Ovary (tissue), 9 donors: ENCODE data around the gene AUTS2. TPM values are rescaled to one million over a fixed set of nuclear protein-coding genes. Genes with fewer than 3 reads are reported as not detected.

Experiments used
- DNase-seq, 5 donors: peaks; one replicate each; pipeline ENCODE4 v3.0.0-alpha.2; 2019 to 2020
- H3K27ac ChIP-seq, 2 donors: fragments of 200-600 bp; one replicate each; pipeline versions ENCODE4 v1.5.1 to v1.8.0; 2019 to 2022
- H3K27me3 ChIP-seq: fragments of 200-600 bp; one replicate; pipeline ENCODE4 v1.8.0; 2022
- H3K36me3 ChIP-seq: fragments of 200-600 bp; sonication (generic); one replicate; pipeline ENCODE4 v1.5.1; 2019
- H3K4me1 ChIP-seq: one replicate; pipeline ENCODE4 v1.8.1; 2013; ENCODE audit warnings: mild to moderate bottlenecking, moderate library complexity; ENCODE audit not compliant: insufficient read depth
- H3K4me3 ChIP-seq: fragments of 200-600 bp; sonication (generic); one replicate; pipeline ENCODE4 v1.5.1; 2017
- H3K9me3 ChIP-seq, 2 donors: fragments of 200-600 bp in 1 of 2; sonication (generic) in 1 of 2; one replicate each; pipeline versions ENCODE4 v1.5.1 to v1.8.1; 2013 to 2019; ENCODE audit warnings: mild to moderate bottlenecking in 1 of 2, moderate library complexity in 1 of 2
- CTCF ChIP-seq, 3 donors: fragments of 450-650 bp in 2 of 3; fragments of 200-600 bp in 1 of 3; IDR thresholded peaks; one replicate each; pipeline versions ENCODE4 v1.5.1 to v1.8.0; 2016 to 2022; ENCODE audit warnings: antibody characterized with exemption in 3 of 3, mild to moderate bottlenecking in 1 of 3
- EP300 ChIP-seq: sonication (generic); formaldehyde crosslinking; IDR thresholded peaks from one replicate; pipeline ENCODE4 v1.6.1; 2017; ENCODE audit warnings: antibody characterized with exemption
- POLR2A ChIP-seq: fragments of 450-650 bp; IDR thresholded peaks from one replicate; pipeline ENCODE4 v1.6.1; 2017; ENCODE audit warnings: antibody characterized with exemption, mild to moderate bottlenecking, moderate library complexity
- WGBS, 3 donors: extraction: QIAGEN DNeasy Blood & Tissue Kit in 1 of 3; methylation state at CpG; one replicate each; pipeline versions ENCODE4 v1.1.5 to v1.1.7; 2013 to 2017; 5-methylcytosine and 5-hydroxymethylcytosine counted together
- intact Hi-C, 4 donors: fragments of 100-400 bp; cut with DNase I; formaldehyde crosslinking; loops; one replicate each; pipeline versions ENCODE4 v1.11.0 to v1.15.1; 2022 to 2023
- polyA plus RNA-seq, 2 donors: library from polyadenylated mRNA; stranded (reverse); fragments of 200-250 nt in 1 of 2; fragments of 350-450 nt in 1 of 2; fragmentation: Illumina TruSeq in 1 of 2; extraction: RNeasy Lipid Tissue Mini Kit (QIAGEN cat#74804) in 1 of 2; gene quantifications; one replicate each; pipeline ENCODE4 v1.2.3, GENCODE V29; 2013 to 2014
- total RNA-seq, 7 donors: library from RNA; depleted of rRNA in 2 of 7; stranded (reverse); fragments of >200 nt in 2 of 7; fragmentation: NEBNext Ultra II Directional in 3 of 7; extraction: Animal tissue kit (Norgen Biotek cat#: 25700) in 3 of 7; gene quantifications; one replicate each; pipeline versions ENCODE4 v1.1.0 to v1.2.4, GENCODE V29; 2016 to 2023
- donor health status: DM: no; HTN: no; CAD: no; lungs with moderate emphysema.
- donor health status: DM: no; HTN: no; CAD: no.
- donor health status: Bipolar disorder and iron deficiency.
- donor health status: DM: yes; HTN: yes; CAD: no.
- donor health status: DM: no; HTN: no; CAD: no.
- donor health status: DM: yes; HTN: yes; CAD: no.

Gene AUTS2
- total and polyA plus RNA-seq, 9 donors: 18.3 to 60.9 (median 44.9) TPM

DNA sequence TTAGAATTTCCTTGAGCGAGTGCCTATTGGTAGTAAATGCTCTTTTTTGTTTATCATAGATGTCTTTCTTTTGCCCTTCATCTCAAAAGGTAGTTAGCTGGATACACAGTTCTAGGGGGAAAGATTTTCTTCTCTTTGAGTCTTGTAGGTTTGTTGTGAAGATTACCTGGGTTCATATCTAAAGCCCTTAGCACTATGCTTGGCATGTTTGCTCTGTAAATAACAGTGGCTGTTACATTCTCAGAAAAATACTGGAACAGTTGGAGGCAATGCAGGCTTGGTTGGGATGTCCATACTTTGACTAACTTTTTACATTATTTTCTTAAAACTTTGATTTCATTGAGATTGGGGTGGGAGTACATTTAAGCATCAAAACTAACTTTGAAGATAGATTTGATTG lies 144.0 kb downstream of the AUTS2 start:
- Histone ChIP-seq H3K27ac (no peak overlapping the region), H3K36me3 (no peaks in the 10 kb centered on the region), H3K9me3 (no peaks in the 10 kb centered on the region), H3K4me3 (no peak overlapping the region), H3K4me1 (peaks cover 6% of the 10 kb centered on the region), H3K27me3 (no peaks in the 10 kb centered on the region)
- intact Hi-C loops: no loop called here
- DNase-seq: no peak
- TF ChIP-seq POLR2A: no peak
- no peak for TF ChIP-seq CTCF (IDR thresholded peaks at IDR 0.05)
- no peak for TF ChIP-seq EP300
- 93 to 98% (median 97%) methylated on average over 1 of the region's 1 CpG for WGBS, 3 donors

- intact Hi-C loops: no loop called here
- WGBS, 3 donors: 85 to 86% (median 86%) methylated on average over 2 of the region's 2 CpGs
Measured at GRCh38 chr7:69743436-69743835, 145.2 kb downstream of the AUTS2 start.

DNA sequence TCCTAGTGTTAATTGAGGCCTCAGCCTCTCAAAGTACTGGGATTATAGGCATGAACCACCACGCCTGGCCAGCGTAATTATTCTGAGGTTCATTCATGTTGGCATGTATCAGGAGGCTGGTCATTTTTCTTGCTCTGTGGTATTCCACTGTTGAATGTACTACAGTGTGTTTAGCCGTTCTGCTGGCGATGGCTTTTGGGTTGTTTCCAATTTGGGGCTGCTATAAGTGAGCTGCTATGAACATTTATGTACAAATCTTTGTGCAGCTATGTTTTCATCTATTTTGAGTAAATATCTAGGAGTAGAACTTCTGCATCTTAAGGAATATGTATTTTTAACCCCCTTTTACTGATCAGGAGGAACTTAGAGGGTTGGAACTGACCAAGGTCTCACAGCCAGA lies 145.8 kb downstream of the AUTS2 start:
- WGBS, 3 donors: 94 to 95% (median 95%) methylated on average over 4 of the region's 4 CpGs
- TF ChIP-seq CTCF (IDR thresholded peaks at IDR 0.05) (no peak), POLR2A (no peak), EP300 (no peak)
- H3K36me3 ChIP-seq: no peaks in the 10 kb centered on the region
- no peak overlapping the region for H3K27ac ChIP-seq
- H3K4me3 ChIP-seq: no peak overlapping the region
- H3K27me3 ChIP-seq: no peaks in the 10 kb centered on the region
- H3K9me3 ChIP-seq: no peaks in the 10 kb centered on the region
- DNase-seq: no peak
- intact Hi-C loops: no loop called here
- H3K4me1 ChIP-seq: peaks cover 3% of the 10 kb centered on the region

More at GRCh38 chr7:69743436-69743835, 145.2 kb downstream of the AUTS2 start:
- Histone ChIP-seq H3K36me3 (no peaks in the 10 kb centered on the region), H3K9me3 (no peaks in the 10 kb centered on the region), H3K27me3 (no peaks in the 10 kb centered on the region), H3K27ac (no peak overlapping the region), H3K4me3 (no peak overlapping the region), H3K4me1 (peaks cover 3% of the 10 kb centered on the region)
- TF ChIP-seq POLR2A: no peak
- TF ChIP-seq CTCF (IDR thresholded peaks at IDR 0.05): no peak
- TF ChIP-seq EP300: no peak
- DNase-seq: no peak

DNA sequence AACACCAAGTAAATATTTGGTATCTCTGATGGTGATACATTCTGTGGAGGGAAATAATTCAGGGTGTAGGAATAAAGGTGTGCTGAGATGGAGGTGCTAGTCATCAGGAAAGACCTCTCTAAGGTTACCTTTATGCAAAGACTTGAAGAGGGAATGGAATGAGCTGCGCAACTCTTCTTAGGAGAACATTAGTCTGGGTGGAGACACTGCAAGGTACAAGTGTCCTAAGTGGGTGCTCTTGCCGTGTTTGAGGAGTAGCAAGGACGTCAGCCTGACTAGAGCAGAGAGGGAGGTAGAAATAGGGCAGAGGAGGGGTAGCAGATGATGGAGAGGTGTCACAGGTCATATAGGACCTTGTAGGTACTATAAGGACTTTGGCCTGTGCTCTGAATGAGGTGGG lies 148.1 kb downstream of the AUTS2 start:
- Histone ChIP-seq H3K4me1 (peaks cover 3% of the 10 kb centered on the region), H3K27me3 (no peaks in the 10 kb centered on the region), H3K27ac (no peak overlapping the region), H3K9me3 (no peaks in the 10 kb centered on the region), H3K36me3 (no peaks in the 10 kb centered on the region), H3K4me3 (no peak overlapping the region)
- TF ChIP-seq POLR2A: no peak
- TF ChIP-seq EP300: no peak
- no peak for TF ChIP-seq CTCF (IDR thresholded peaks at IDR 0.05)
- WGBS, 3 donors: 93 to 98% (median 95%) methylated on average over 3 of the region's 3 CpGs
- no peak for DNase-seq
- intact Hi-C loops: no loop called here
